HepG2 (cell line): ENCODE results near the gene SP110. TPM values are rescaled to one million over a fixed set of nuclear protein-coding genes. Genes with fewer than 3 reads are reported as not detected.

Experiments
- ATAC-seq: fragments of 200-7000 bp; cut with Tn5 transposase; 3 replicates; pipeline ENCODE4 v1.9.1; 2020; ENCODE audit warnings: mild to moderate bottlenecking, moderate library complexity
- BruUV-seq: library from RNA; stranded (reverse); fragments of 400-500 nt; replicated peaks from 2 replicates; lab custom pipeline; 2021; lab: Mats Ljungman, UMichigan
- CTCF ChIA-PET: fragments of 300-600 bp; formaldehyde crosslinking; extraction: SDS; loops from one replicate; lab custom pipeline; 2021; ENCODE audit warnings: low total read pairs, inconsistent platforms, low intra/inter-chr PET ratio; lab: Yijun Ruan, JAX
- POLR2A ChIA-PET: fragments of 350-600 bp; sonication (Branson Sonifier 250); formaldehyde crosslinking; loops from one replicate; lab custom pipeline; 2020; ENCODE audit warnings: antibody characterized with exemption, inconsistent platforms; lab: Yijun Ruan, JAX
- DNase-seq: peaks from one replicate; pipeline ENCODE4 v3.0.0-alpha.2; 2015; ENCODE audit warnings: low spot score
- FAIRE-seq: peaks from 3 replicates; lab custom pipeline; 2011; peaks lifted over from hg19 to GRCh38; lab: Jason Lieb, UNC
- H2AFZ ChIP-seq: one replicate; pipeline ENCODE4 v1.6.1; 2011; ENCODE audit warnings: low read length, inconsistent platforms
- H3K27ac ChIP-seq: fragments of 300-600 bp; 3 replicates; pipeline ENCODE4 v1.8.0; 2011; ENCODE audit warnings: mixed run types, mild to moderate bottlenecking, mixed read lengths, low read length, inconsistent platforms; ENCODE audit not compliant: insufficient read depth; ENCODE audit errors: extremely low read length
- H3K27me3 ChIP-seq, 2 experiments: fragments of 200-600 bp in 1 of 2; 2 replicates in 1 of 2; 3 replicates in 1 of 2; pipeline versions ENCODE4 v1.6.0 to v1.8.0; 2011; ENCODE audit warnings: low read length in 2 of 2, mild to moderate bottlenecking in 2 of 2, moderate library complexity in 2 of 2, inconsistent platforms in 1 of 2; ENCODE audit not compliant: insufficient read depth in 2 of 2, control insufficient read depth in 1 of 2
- H3K36me3 ChIP-seq, 2 experiments: fragments of 200-600 bp in 1 of 2; replicated peaks in 1 of 2; 2 replicates in 1 of 2; 3 replicates in 1 of 2; pipeline versions ENCODE4 v1.5.1 to v1.8.0; 2011; ENCODE audit warnings: low read length in 2 of 2, inconsistent platforms in 1 of 2; ENCODE audit not compliant: insufficient read depth in 2 of 2, control insufficient read depth in 1 of 2
- H3K4me1 ChIP-seq: 2 replicates; pipeline ENCODE4 v1.5.1; 2012; ENCODE audit warnings: low read length, inconsistent platforms; ENCODE audit not compliant: insufficient read depth
- H3K4me2 ChIP-seq: 2 replicates; pipeline ENCODE4 v1.6.0; 2011; ENCODE audit warnings: low read depth, low read length, inconsistent platforms
- H3K4me3 ChIP-seq, 3 experiments: fragments of 200-600 bp in 1 of 3; sonication (generic), shearing (Covaris generic) in 1 of 3; replicated peaks in 1 of 3; 2 replicates each; pipeline ENCODE4 v1.5.1; 2011 to 2016; ENCODE audit warnings: low read length in 3 of 3, inconsistent platforms in 2 of 3, low read depth in 2 of 3, mild to moderate bottlenecking in 2 of 3, control low read depth in 1 of 3, mixed read lengths in 1 of 3; ENCODE audit not compliant: insufficient read depth in 1 of 3
- H3K79me2 ChIP-seq: one replicate; pipeline ENCODE4 v1.6.1; 2011; ENCODE audit warnings: low read length, inconsistent platforms; ENCODE audit not compliant: insufficient read depth
- H3K9ac ChIP-seq: 2 replicates; pipeline ENCODE4 v1.6.0; 2011; ENCODE audit warnings: mild to moderate bottlenecking, low read depth, low read length, inconsistent platforms; ENCODE audit not compliant: insufficient read depth
- H3K9me3 ChIP-seq: 2 replicates; pipeline ENCODE4 v1.5.1; 2012; ENCODE audit warnings: mild to moderate bottlenecking, low read length
- H4K20me1 ChIP-seq: 2 replicates; pipeline ENCODE4 v1.6.0; 2011; ENCODE audit warnings: inconsistent platforms, mild to moderate bottlenecking, low read length, moderate library complexity; ENCODE audit not compliant: insufficient read depth
- KAT2B ChIP-seq: fragments of 150-350 bp; IDR thresholded peaks from 2 replicates; pipeline ENCODE4 v1.6.1; 2014; ENCODE audit warnings: low read depth, low read length, borderline replicate concordance
- KLF16 ChIP-seq, 2 experiments: sonication (generic) in 1 of 2; formaldehyde crosslinking in 1 of 2; IDR thresholded peaks; 2 replicates each; pipeline versions ENCODE4 v1.6.1 to v1.8.0; 2016 to 2023; ENCODE audit warnings: missing genetic modification reagents in 2 of 2, missing compliant biosample characterization in 1 of 2
- MYNN ChIP-seq: sonication (generic); formaldehyde crosslinking; IDR thresholded peaks from 2 replicates; pipeline ENCODE4 v1.4.0; 2020; ENCODE audit warnings: mild to moderate bottlenecking, low read depth, missing genetic modification reagents
- NCOA1 ChIP-seq: sonication (generic); formaldehyde crosslinking; IDR thresholded peaks from 2 replicates; pipeline ENCODE4 v1.9.0; 2021; ENCODE audit warnings: missing genetic modification reagents
- U2AF2 ChIP-seq: fragments of 200-400 bp; formaldehyde crosslinking; IDR thresholded peaks from 2 replicates; pipeline ENCODE4 v1.6.1; 2017; ENCODE audit warnings: low read depth, mild to moderate bottlenecking, low read length
- ZBTB3 ChIP-seq: sonication (generic); formaldehyde crosslinking; IDR thresholded peaks from 2 replicates; pipeline ENCODE4 v1.4.0; 2020; ENCODE audit warnings: low read depth, mild to moderate bottlenecking, moderate library complexity, missing genetic modification reagents, borderline replicate concordance
- ZC3H4 ChIP-seq: sonication (generic); formaldehyde crosslinking; IDR thresholded peaks from 2 replicates; pipeline ENCODE4 v1.4.0; 2020; ENCODE audit warnings: missing genetic modification reagents, borderline replicate concordance
- WGBS: methylation state at CpG from one replicate; pipeline ENCODE4 v1.1.6; 2017; ENCODE audit warnings: low lambda C conversion rate; 5-methylcytosine and 5-hydroxymethylcytosine counted together
- in situ Hi-C: cut with HindIII; loops from 2 replicates; pipeline ENCODE4 v1.10.0; 2017; ENCODE audit warnings: low pct_unique_long_range_greater_than_20kb; ENCODE audit not compliant: extremely low pct_ligation_motif_present
- intact Hi-C: fragments of 100-400 bp; cut with micrococcal nuclease; formaldehyde crosslinking; loops from one replicate; pipeline ENCODE4 v1.10.0; 2022; ENCODE audit not compliant: unreplicated experiment
- polyA plus RNA-seq, 8 experiments: library from polyadenylated mRNA; depleted of rRNA in 3 of 8; stranded (reverse) in 7 of 8; unstranded in 1 of 8; fragments of >200 nt; fragmentation: Illumina TruSeq in 4 of 8; extraction: Trizol in 4 of 8; gene quantifications; 2 replicates each; pipeline versions ENCODE4 v1.2.1 to v1.2.3, GENCODE V29; 2011 to 2016; ENCODE audit warnings: low read depth in 4 of 8, missing spikeins in 1 of 8, mixed read lengths in 1 of 8; ENCODE audit not compliant: insufficient read depth in 1 of 8
- total RNA-seq, 5 experiments: library from RNA; depleted of rRNA; stranded (reverse); fragments of >200 nt; fragmentation: Illumina TruSeq; extraction: Trizol; gene quantifications; 2 replicates each; pipeline ENCODE4 v1.2.3, GENCODE V29; 2016; ENCODE audit warnings: low read depth in 1 of 5
- TF ChIP-seq, protein P1 (sequence below): sonication (generic); formaldehyde crosslinking; IDR thresholded peaks from 2 replicates; pipeline ENCODE4 v1.9.0; 2022; ENCODE audit warnings: low read depth, missing genetic modification reagents

SP110 gene
- total and polyA plus RNA-seq, 2 of the 13 experiments (the other 11 are each of a cell fraction or from before 2014, with no cell fraction given): 7.9 to 10.4 TPM

GRCh38 chr2:230205034-230205433 lies 14.8 kb downstream of the SP110 start:
- BruUV-seq: no TSS peak
- Histone ChIP-seq H3K4me1 (no peaks in the 10 kb centered on the region), H3K36me3 (peaks cover 0 to 13% of the 10 kb centered on the region in 2 experiments; a peak in 1 of 5 replicates), H3K27me3 (no peaks in the 10 kb centered on the region), H3K4me2 (no peak overlapping the region), H2AFZ (no peak overlapping the region), H4K20me1 (no peaks in the 10 kb centered on the region), H3K79me2 (no peaks in the 10 kb centered on the region), H3K27ac (no peak overlapping the region), H3K9me3 (no peaks in the 10 kb centered on the region), H3K4me3 (no peak overlapping the region), H3K9ac (no peak overlapping the region)
- ChIA-PET POLR2A (no interaction called here), CTCF (no interaction called here)
- ATAC-seq: no peak
- 100% methylated on average over 1 of the region's 1 CpG for WGBS
- no peak for FAIRE-seq
- in situ Hi-C loops: no loop called here
- no peak for TF ChIP-seq MYNN (CRISPR knock-in tag)
- intact Hi-C loops: no loop called here
- no peak for DNase-seq

DNA sequence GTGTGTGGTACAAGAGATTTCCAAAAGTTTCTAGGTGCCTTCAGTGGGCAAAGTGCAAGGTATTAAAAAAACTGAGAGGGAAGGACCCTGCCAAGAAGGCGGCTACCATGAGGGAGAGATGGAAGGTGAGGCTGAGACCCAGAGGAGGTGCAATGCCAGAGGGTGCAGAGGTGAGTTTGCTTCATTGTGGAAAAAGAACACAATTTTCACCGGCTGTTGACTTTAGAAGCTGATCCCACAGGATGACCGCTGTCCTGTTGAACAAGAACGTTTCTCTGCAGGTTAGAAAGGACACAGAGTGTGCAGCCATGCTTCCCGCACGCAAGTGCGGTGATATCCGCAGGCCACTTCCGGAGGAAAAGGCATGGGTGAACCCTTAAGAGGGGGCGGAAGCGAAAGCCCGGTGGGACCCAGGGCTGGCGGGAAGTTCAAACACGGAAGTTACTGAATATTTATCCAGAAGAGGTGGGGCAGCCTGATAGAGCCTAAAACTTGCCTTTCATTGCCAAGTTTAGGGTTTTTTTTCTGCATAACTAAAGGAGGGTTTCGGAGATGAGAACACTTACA lies 16.6 kb downstream of the SP110 start:
- Histone ChIP-seq H3K27me3 (no peaks in the 10 kb centered on the region), H4K20me1 (no peaks in the 10 kb centered on the region), H3K79me2 (no peaks in the 10 kb centered on the region), H3K4me1 (no peaks in the 10 kb centered on the region), H3K9ac (no peak overlapping the region)
- 93% methylated on average over 15 of the region's 15 CpGs for WGBS
- TF ChIP-seq ZC3H4: no peak
- no peak for TF ChIP-seq KAT2B
- no peak for TF ChIP-seq KLF16 (CRISPR knock-in tag; IDR thresholded peaks at IDR 0.05)
- TF ChIP-seq, protein P1, sequence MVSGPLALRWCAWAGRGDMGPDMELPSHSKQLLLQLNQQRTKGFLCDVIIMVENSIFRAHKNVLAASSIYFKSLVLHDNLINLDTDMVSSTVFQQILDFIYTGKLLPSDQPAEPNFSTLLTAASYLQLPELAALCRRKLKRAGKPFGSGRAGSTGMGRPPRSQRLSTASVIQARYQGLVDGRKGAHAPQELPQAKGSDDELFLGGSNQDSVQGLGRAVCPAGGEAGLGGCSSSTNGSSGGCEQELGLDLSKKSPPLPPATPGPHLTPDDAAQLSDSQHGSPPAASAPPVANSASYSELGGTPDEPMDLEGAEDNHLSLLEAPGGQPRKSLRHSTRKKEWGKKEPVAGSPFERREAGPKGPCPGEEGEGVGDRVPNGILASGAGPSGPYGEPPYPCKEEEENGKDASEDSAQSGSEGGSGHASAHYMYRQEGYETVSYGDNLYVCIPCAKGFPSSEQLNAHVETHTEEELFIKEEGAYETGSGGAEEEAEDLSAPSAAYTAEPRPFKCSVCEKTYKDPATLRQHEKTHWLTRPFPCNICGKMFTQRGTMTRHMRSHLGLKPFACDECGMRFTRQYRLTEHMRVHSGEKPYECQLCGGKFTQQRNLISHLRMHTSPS (CRISPR knock-in tag): no peak
- TF ChIP-seq NCOA1 (CRISPR knock-in tag): no peak
- no peak for TF ChIP-seq U2AF2
- TF ChIP-seq ZBTB3 (CRISPR knock-in tag): no peak
- TF ChIP-seq, all 625 proteins: peak for 0
- Histone ChIP-seq H3K36me3 (peaks cover 0 to 8% of the 10 kb centered on the region in 2 experiments; a peak in 1 of 5 replicates), H2AFZ (no peak overlapping the region), H3K27ac (no peak overlapping the region), H3K4me3 (no peak overlapping the region), H3K4me2 (no peak overlapping the region), H3K9me3 (no peaks in the 10 kb centered on the region)
- BruUV-seq: no TSS peak
- in situ Hi-C loops: no loop called here
- intact Hi-C loops: no loop called here
- FAIRE-seq (no peak), ATAC-seq (no peak), DNase-seq (no peak)
- CTCF ChIA-PET: no interaction called here
- POLR2A ChIA-PET: interaction anchor here (1.3 kb wide), 1 partner anchor 16 kb away, joined by 3 read pairs; the partner anchor contains the start of gene SP110
